HG02588 (cell line): ENCODE measurements around the gene ATP5PB.
A peak's percentile ranks its signal among the peaks of the same experiment; 100 is the strongest.

Source experiments
- ATAC-seq: cut with Tn5 transposase; IDR thresholded peaks from one replicate; pipeline ENCODE4 v1.9.1; 2021; ENCODE audit warnings: mild to moderate bottlenecking, moderate library complexity; ENCODE audit not compliant: unreplicated experiment

ATP5PB gene

DNA sequence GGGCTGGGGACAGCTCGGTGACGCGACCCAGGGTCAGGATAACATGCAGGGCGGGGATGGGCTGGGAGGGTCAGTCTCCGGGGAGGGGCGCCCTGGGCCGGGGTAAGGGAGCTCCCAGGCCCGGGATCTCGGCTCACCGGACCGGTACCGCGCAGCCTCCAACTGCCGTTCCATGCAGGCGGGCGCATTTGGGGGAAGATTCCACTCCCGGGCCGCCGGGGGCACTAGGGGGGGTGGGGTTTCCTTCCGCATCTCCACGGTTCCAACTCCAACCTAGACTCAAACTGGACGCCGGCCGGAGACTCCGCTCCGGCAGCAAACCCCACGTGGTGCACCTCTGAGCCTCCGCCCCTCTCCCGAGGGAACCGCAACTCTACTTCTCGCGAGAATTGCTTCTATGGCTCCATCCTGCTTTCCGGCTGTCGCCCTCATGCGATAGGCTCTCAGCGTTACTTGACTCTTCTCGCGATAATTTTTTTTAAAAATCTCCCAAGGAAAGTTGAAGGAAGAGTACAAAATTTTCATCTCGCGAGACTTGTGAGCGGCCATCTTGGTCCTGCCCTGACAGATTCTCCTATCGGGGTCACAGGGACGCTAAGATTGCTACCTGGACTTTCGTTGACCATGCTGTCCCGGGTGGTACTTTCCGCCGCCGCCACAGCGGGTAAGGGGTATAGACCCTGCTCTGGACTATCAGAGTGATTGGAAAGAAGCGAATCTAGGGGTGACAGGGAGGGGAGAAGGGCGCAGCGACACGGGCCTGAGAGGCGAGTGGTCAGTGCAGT is at the start of gene ATP5PB, which contains the start of gene WDR77:
Gene ATP5PB (plus strand): TSS at position 547 of the 785 bp plus-strand sequence. CDS start 78 bp downstream, at position 625.
Gene WDR77 (minus strand): TSS at position 339 of the 785 bp plus-strand sequence. CDS start 87 bp downstream, at position 252.
- peak; percentile 92 for ATAC-seq

DNA sequence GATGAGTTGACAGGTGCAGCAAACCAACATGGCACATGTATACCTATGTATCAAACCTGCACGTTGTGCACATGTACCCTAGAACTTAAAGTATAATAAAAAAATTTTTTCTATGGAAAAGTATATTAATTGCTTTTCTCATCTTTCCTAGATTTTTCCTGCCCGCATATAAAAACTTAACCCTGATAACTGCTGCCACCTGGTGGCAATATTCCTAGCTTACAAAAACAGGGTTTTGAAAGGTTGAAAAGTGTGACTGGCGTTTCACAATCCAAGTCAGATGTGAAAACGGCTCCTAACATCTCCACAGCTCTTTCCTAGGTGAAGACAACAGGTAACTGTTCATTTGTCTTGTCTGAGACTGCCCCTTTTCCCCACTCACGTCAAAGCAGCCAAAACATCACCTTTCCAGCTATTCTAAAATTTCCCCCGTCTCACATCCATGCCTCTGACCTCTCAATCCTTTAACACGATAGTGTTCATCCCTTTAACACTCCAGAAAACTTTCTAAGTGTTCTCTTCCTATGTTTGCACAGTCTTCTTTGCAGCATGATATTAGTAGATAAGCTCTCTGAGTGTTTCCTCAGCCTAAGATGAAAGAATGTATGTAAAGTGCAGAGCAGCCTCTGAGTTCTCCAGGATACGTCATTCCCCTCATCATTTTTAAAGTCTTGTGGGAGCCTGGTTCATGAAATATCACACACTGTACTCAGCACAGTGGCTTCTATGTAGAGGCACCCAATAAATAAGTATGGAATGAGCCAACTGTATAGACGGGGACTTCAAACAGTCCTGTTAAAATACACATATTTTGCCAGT is 49.3 kb upstream of the ATP5PB start:
- no peak for ATAC-seq

GRCh38 chr1:111402083-111402482 is 47.2 kb upstream of the ATP5PB start:
- no peak for ATAC-seq

DNA sequence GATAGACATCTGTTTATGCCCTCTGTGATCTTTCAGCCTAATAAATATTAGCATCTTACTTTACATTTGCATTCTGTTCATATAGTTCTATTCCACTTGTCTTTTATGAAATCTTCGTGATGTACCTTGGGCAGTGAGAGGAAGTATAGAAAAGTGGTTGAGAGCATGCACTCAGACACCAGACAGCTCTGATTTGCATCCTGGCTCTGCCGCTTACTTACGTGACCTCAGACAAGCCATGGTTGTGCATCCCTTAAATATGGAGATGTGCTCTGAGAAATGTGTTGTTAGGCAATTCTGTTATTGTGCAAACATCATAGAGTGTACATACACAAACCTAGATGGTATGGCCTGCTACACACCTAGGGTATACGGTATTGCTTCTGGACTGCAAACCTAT is 44.7 kb upstream of the ATP5PB start:
- no peak for ATAC-seq

- peak; percentile 97 for ATAC-seq
Observed at GRCh38 chr1:111406321-111406768, 42.9 kb upstream of the ATP5PB start.

- ATAC-seq: no peak
Observed at GRCh38 chr1:111407301-111407700, 42.0 kb upstream of the ATP5PB start.

- no peak for ATAC-seq
Observed at GRCh38 chr1:111412839-111413238, 36.4 kb upstream of the ATP5PB start.

GRCh38 chr1:111414756-111415155 is 34.5 kb upstream of the ATP5PB start:
- ATAC-seq: no peak

DNA sequence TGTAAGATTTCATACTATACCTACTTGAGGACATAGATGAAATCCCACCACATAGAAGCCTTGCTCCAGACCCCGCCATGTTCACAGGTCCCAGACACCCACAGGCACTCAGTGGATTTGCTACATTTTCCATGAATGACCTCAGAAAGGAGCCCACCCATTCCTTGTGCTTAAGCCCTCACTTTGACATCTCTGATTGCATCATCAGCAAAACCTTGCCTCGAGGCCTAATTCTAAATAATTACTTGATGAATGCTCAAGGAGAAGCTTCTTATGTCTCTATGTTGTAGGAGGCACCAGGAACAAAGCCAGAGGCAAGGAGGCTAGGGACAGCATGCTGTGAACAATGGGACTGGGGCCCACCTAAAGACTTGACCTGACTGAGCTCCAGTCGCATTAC is 33.8 kb upstream of the ATP5PB start:
- no peak for ATAC-seq

DNA sequence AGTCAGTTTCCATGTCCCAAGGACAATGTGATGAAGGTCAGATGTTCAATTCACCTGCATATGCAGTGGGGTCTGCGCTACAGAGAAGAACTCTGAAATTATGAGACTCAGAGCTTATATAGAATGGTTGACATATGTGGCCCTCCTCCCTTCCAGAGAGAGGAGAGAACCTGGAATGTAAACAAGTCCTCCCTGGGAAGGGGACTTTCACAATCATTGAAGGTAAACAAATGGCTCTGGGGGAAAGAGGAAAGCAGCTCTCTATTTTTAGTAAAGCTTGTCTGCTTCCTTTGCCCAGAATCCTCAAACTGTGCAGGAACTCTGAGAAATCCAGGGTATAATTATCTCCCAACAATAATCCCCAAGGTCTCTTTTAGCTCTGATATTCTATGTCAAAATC is 31.5 kb upstream of the ATP5PB start:
- no peak for ATAC-seq

DNA sequence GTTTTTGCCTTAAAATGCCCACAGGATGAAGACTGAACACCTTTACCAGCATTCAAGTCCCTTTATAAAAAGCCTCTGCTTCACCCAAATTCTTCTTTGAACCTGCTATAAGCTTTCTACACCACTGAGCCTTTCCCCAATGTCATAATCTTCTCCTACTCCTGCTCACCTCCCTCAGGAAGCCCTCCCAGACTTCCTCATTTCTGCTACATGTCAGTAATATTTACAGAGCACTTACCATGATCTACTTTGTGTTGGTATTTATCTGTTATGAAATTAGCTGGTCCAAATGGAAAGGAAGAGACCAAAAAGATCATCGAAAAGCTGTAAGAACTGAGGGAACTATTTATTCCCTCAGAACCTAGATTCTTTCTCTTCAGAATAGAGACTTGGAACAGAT is 30.2 kb upstream of the ATP5PB start:
- no peak for ATAC-seq

- no peak for ATAC-seq
Observed at GRCh38 chr1:111420377-111420776, 28.9 kb upstream of the ATP5PB start.

DNA sequence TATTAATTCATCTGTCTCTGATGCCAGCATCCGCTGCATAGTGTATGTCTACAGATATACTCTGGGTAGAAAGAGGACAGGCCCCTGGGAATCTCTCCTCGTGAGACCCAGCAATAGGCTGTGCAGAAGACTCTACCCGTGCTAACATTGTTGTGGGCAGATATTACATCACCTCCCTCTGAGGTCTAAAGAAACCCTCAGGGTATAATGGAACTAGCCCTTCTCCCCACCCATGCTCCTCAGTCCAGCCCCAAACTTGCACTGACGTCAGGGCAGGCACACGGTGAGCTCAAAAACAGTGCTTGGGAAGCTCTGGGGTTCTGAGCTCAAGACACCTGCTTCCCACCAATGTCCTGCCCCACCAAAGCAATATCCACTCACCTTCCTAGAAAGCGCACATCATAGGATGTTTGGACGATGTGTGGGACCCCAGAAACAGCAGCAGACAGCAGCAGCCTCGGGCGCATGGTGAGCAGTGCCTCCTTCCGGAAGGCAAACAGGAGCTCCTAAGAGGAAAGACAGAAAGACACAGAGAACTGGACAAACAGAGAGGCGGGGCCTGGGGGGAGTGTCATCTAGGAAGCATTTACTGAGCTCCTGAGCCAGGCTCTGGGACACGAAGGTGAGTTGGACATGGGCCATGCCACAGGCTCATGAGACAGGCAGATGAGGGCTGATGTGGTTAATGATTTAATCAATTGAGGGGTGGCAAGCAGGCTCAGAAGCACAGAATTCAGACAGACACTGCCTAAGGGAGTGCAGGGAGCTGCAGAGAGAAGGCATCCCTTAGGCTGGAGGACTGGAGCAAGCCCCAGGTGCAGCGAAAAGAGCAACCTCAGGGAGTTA is 26.5 kb upstream of the ATP5PB start:
- no peak for ATAC-seq

GRCh38 chr1:111424281-111424680 is 25.0 kb upstream of the ATP5PB start:
- no peak for ATAC-seq

GRCh38 chr1:111436726-111437125 is 12.5 kb upstream of the ATP5PB start:
- no peak for ATAC-seq

DNA sequence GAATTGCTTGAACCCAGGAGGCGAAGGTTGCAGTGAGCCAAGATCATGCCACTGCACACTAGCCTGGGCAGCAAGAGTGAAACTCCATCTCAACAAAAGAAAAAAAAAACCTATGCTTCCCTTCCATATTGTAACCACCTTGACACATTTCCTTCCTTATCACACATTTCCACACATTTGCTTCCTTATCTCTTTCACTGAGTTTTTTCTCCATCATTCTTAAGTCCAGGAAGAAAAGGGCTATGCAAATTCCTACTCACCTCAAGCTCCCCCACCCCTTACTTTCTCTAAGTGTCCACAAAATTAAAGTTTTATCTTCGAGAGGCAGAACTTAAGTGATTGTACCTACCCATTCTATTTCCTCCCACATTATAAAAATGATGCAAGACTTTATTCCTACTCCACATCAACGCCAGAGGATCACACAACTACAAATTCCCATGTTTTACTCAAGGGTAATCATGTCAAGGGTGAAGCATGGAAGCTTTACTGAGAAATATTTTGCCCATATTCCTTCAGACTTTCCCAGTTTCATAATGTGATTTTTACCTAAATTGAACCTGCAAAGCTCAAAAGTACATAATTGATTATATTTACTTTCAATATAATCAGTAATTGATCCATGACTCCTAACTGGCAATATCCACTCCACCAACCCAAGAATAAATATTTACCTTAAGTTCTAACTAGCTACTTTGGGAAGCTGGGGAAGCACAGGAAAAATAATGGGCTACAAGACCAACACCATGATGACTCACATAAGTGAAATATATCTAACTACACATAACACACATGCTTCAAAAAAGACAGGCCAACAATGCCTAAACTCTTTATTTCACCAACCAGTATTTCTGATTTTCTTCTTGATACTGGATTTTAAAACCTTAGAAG is 9.6 kb upstream of the ATP5PB start:
- no peak for ATAC-seq

GRCh38 chr1:111441573-111442192 is 7.6 kb upstream of the ATP5PB start:
- ATAC-seq: no peak

DNA sequence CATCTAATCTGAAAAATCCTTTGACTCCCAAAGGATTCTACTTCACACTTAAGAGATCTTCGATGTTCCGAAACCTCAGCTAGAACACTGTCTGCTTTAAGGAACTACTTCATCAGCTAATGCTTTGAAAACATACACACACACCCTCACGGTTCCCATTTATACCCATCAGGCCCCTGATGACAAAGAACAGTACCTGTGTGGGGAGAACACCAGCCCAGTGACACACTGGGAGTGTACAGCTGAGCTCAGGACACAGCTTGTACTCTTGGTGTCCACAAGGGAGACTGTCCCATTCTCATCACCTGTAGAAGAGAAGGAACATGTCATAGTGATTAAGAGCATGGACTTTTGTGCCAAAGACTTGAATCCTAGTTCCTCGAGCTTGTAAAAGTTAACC is 6.8 kb upstream of the ATP5PB start:
- ATAC-seq: no peak

DNA sequence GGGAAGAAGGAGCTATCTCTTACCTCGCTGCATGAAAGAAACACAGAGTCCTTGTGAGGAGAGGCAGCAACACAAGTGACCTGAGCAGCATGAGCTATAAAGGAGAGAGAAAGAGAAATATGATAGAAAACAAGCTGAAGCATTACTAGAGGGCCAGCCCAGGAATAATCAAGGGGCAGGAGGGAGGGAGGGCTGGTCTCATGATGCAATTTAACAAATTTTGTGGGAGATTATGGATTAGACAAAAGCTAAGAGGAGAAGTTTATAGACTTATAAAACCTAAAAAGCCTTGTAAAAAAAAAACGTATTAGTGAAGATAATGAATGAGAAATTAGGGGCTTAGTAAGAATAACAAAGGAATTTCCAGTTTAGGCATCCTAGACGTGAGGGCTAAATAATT is 5.2 kb upstream of the ATP5PB start:
- no peak for ATAC-seq

- ATAC-seq: no peak
Observed at GRCh38 chr1:111446546-111446945, 2.7 kb upstream of the ATP5PB start.
